HCT116 (cell line): ENCODE results near the gene SEPTIN12. TPM values are rescaled to one million over a fixed set of nuclear protein-coding genes. Genes with fewer than 3 reads are reported as not detected.

Experiments
- ATAC-seq: fragments of 200-7000 bp; cut with Tn5 transposase; 2 replicates; pipeline ENCODE4 v1.9.1; 2020; ENCODE audit warnings: mild to moderate bottlenecking, moderate library complexity
- BruUV-seq: library from RNA; stranded (reverse); fragments of 400-500 nt; replicated peaks from 2 replicates; lab custom pipeline; 2021; lab: Mats Ljungman, UMichigan
- CTCF ChIA-PET: fragments of 300-600 bp; sonication (Branson Sonifier 250); formaldehyde crosslinking; loops from one replicate; lab custom pipeline; 2021; ENCODE audit warnings: antibody characterized with exemption; lab: Charles Lee
- POLR2A ChIA-PET: fragments of 300-600, 350-600 bp; sonication (Branson Sonifier 250); formaldehyde crosslinking; loops from one replicate; lab custom pipeline; 2021; ENCODE audit warnings: antibody characterized with exemption; lab: Charles Lee
- RAD21 ChIA-PET, 2 experiments: fragments of 300-600 bp; sonication (Branson Sonifier 250); formaldehyde crosslinking; loops; one replicate each; lab custom pipeline; 2023; ENCODE audit warnings: low total read pairs in 2 of 2; ENCODE audit not compliant: uncharacterized antibody in 2 of 2, unreplicated experiment in 2 of 2, low non-redundant PET in 1 of 2; lab: Charles Lee
- DNase-seq: peaks from one replicate; pipeline ENCODE4 v3.0.0-alpha.2; 2010; ENCODE audit warnings: low read depth, low spot score
- H2AFZ ChIP-seq: fragments of 200-600 bp; shearing (Covaris generic), sonication (generic); 2 replicates; pipeline ENCODE4 v1.6.1; 2017; ENCODE audit warnings: low read depth, mixed run types, mixed read lengths, antibody characterized with exemption, low read length; ENCODE audit not compliant: poor library complexity, severe bottlenecking
- H3K27ac ChIP-seq: 2 replicates; pipeline ENCODE4 v1.5.1; 2012; ENCODE audit warnings: low read depth, low read length
- H3K27me3 ChIP-seq: fragments of 200-600 bp; sonication (generic); 2 replicates; pipeline ENCODE4 v1.6.1; 2016; ENCODE audit warnings: mixed run types, low read length, mixed read lengths; ENCODE audit not compliant: insufficient read depth
- H3K36me3 ChIP-seq, 2 experiments: fragments of 200-500 bp in 1 of 2; fragments of 200-600 bp in 1 of 2; sonication (Bioruptor generic) in 1 of 2; sonication (generic) in 1 of 2; 2 replicates each; pipeline versions ENCODE4 v1.5.1 to v1.6.1; 2014 to 2016; ENCODE audit warnings: low read length in 2 of 2, inconsistent platforms in 1 of 2, mixed read lengths in 1 of 2, mixed run types in 1 of 2; ENCODE audit not compliant: insufficient read depth in 2 of 2, control insufficient read depth in 1 of 2
- H3K4me1 ChIP-seq, 2 experiments: fragments of 200-600 bp in 1 of 2; sonication (generic) in 1 of 2; 2 replicates each; pipeline versions ENCODE4 v1.5.1 to v1.6.1; 2012 to 2017; ENCODE audit warnings: low read length in 2 of 2, inconsistent platforms in 1 of 2, mild to moderate bottlenecking in 1 of 2, mixed read lengths in 1 of 2, mixed run types in 1 of 2, moderate library complexity in 1 of 2; ENCODE audit not compliant: insufficient read depth in 2 of 2, control insufficient read depth in 1 of 2
- H3K4me2 ChIP-seq: fragments of 200-600 bp; sonication (generic); 2 replicates; pipeline ENCODE4 v1.6.1; 2017; ENCODE audit warnings: mixed run types, low read length, mixed read lengths
- H3K4me3 ChIP-seq, 2 experiments: fragments of 200-600 bp in 1 of 2; sonication (generic) in 1 of 2; replicated peaks in 1 of 2; 2 replicates each; pipeline ENCODE4 v1.5.1; 2011 to 2016; ENCODE audit warnings: low read length in 2 of 2, control low read depth in 1 of 2, low read depth in 1 of 2, mild to moderate bottlenecking in 1 of 2, mixed read lengths in 1 of 2, mixed run types in 1 of 2
- H3K79me2 ChIP-seq: fragments of 200-600 bp; sonication (generic); 2 replicates; pipeline ENCODE4 v1.6.1; 2017; ENCODE audit warnings: mild to moderate bottlenecking, mixed run types, low read length, moderate library complexity, mixed read lengths; ENCODE audit not compliant: insufficient read depth
- H3K9ac ChIP-seq: fragments of 200-600 bp; sonication (generic); 2 replicates; pipeline ENCODE4 v1.6.1; 2016; ENCODE audit warnings: low read length, mixed read lengths
- H3K9me2 ChIP-seq: fragments of 200-600 bp; sonication (generic), shearing (Covaris generic); 2 replicates; pipeline ENCODE4 v1.6.1; 2017; ENCODE audit warnings: mixed run types, mild to moderate bottlenecking, moderate library complexity; ENCODE audit not compliant: insufficient read depth
- H3K9me3 ChIP-seq, 2 experiments: fragments of 200-500 bp in 1 of 2; fragments of 200-600 bp in 1 of 2; sonication (Bioruptor generic) in 1 of 2; sonication (generic) in 1 of 2; 2 replicates each; pipeline ENCODE4 v1.6.1; 2014 to 2017; ENCODE audit warnings: low read length in 2 of 2, mixed read lengths in 2 of 2, inconsistent platforms in 1 of 2, low read depth in 1 of 2, mild to moderate bottlenecking in 1 of 2, mixed run types in 1 of 2, moderate library complexity in 1 of 2; ENCODE audit not compliant: control insufficient read depth in 1 of 2, insufficient read depth in 1 of 2
- H4K20me1 ChIP-seq: fragments of 200-600 bp; sonication (generic), shearing (Covaris generic); 2 replicates; pipeline ENCODE4 v1.6.1; 2017; ENCODE audit warnings: mixed run types, mild to moderate bottlenecking, moderate library complexity; ENCODE audit not compliant: insufficient read depth
- CEBPB ChIP-seq: IDR thresholded peaks from 2 replicates; pipeline ENCODE4 v1.6.1; 2012; ENCODE audit warnings: low read depth
- EGR1 ChIP-seq: IDR thresholded peaks from 2 replicates; pipeline ENCODE4 v1.6.1; 2012; ENCODE audit warnings: low read depth
- EZH2phosphoT487 ChIP-seq: fragments of 200-600 bp; IDR thresholded peaks from 2 replicates; pipeline ENCODE4 v1.6.1; 2018; ENCODE audit warnings: antibody characterized with exemption, borderline replicate concordance
- FOSL1 ChIP-seq: IDR thresholded peaks from 2 replicates; pipeline ENCODE4 v1.6.1; 2012; ENCODE audit warnings: low read depth
- JUND ChIP-seq: IDR thresholded peaks from 2 replicates; pipeline ENCODE4 v1.6.1; 2012
- POLR2A ChIP-seq: IDR thresholded peaks from 2 replicates; pipeline ENCODE4 v1.7.0; 2011; ENCODE audit warnings: borderline replicate concordance; ENCODE audit not compliant: insufficient read depth, insufficient read length; ENCODE audit errors: extremely low read depth
- POLR2AphosphoS5 ChIP-seq: IDR thresholded peaks from 2 replicates; pipeline ENCODE4 v1.6.1; 2011; ENCODE audit warnings: mild to moderate bottlenecking, low read depth, low read length, moderate library complexity
- RAD21 ChIP-seq: IDR thresholded peaks from 2 replicates; pipeline ENCODE4 v1.6.1; 2012; ENCODE audit warnings: low read depth, mild to moderate bottlenecking
- REST ChIP-seq: IDR thresholded peaks from 2 replicates; pipeline ENCODE4 v1.6.1; 2012; ENCODE audit warnings: low read depth
- SP1 ChIP-seq: IDR thresholded peaks from 2 replicates; pipeline ENCODE4 v1.6.1; 2012; ENCODE audit warnings: low read depth
- SRF ChIP-seq: IDR thresholded peaks from 2 replicates; pipeline ENCODE4 v1.6.1; 2012; ENCODE audit warnings: low read depth
- TCF7L2 ChIP-seq: IDR thresholded peaks from 2 replicates; pipeline ENCODE4 v1.7.0; 2011; ENCODE audit warnings: borderline replicate concordance, inconsistent platforms; ENCODE audit not compliant: insufficient read depth, insufficient read length; ENCODE audit errors: extremely low read depth
- ZNF274 ChIP-seq: fragments of 200-500 bp; sonication (Bioruptor generic); IDR thresholded peaks from 2 replicates; pipeline ENCODE4 v1.6.1; 2014; ENCODE audit warnings: mild to moderate bottlenecking, low read depth, low read length, inconsistent platforms
- intact Hi-C: fragments of 100-400 bp; cut with micrococcal nuclease; formaldehyde crosslinking; loops from 2 replicates; pipeline ENCODE4 v1.10.0; 2022
- total RNA-seq: library from RNA; stranded (reverse); gene quantifications from one replicate; pipeline ENCODE4 v1.2.1, GENCODE V29; 2021; ENCODE audit not compliant: unreplicated experiment
- TF ChIP-seq, protein P1 (sequence below): IDR thresholded peaks from 2 replicates; pipeline ENCODE4 v1.6.1; 2012
- TF ChIP-seq, protein P2 (sequence below), 3 experiments: fragments of 200-600 bp in 1 of 3; sonication (generic) in 1 of 3; IDR thresholded peaks in 2 of 3; conservative IDR thresholded peaks in 1 of 3; 2 replicates each; pipeline ENCODE4 v1.5.1; 2012 to 2017; ENCODE audit warnings: low read depth in 2 of 3, low read length in 2 of 3, antibody characterized with exemption in 1 of 3, borderline replicate concordance in 1 of 3, control low read depth in 1 of 3, mild to moderate bottlenecking in 1 of 3, mixed read lengths in 1 of 3, mixed run types in 1 of 3, moderate library complexity in 1 of 3; ENCODE audit not compliant: insufficient read depth in 1 of 3

Gene SEPTIN12
- total RNA-seq, 1 experiment from 2014 or later, result not detected

- no peaks in the 10 kb centered on the region for H4K20me1 ChIP-seq
- BruUV-seq, result no TSS peak
- no peak for TF ChIP-seq EZH2phosphoT487
- H3K4me1 ChIP-seq, result no peaks in the 10 kb centered on the region
- no peaks in the 10 kb centered on the region for H3K27me3 ChIP-seq
- no peak overlapping the region for H3K27ac ChIP-seq
- ChIA-PET RAD21 (no interaction called here), CTCF (no interaction called here), POLR2A (no interaction called here)
- peaks cover 0 to 4% of the 10 kb centered on the region in 2 experiments; a peak in 1 of 4 replicates for H3K9me3 ChIP-seq
- peaks cover 4% of the 10 kb centered on the region; the same call in 1 of the 2 replicates for H3K79me2 ChIP-seq
- intact Hi-C loops, result no loop called here
- DNase-seq (no peak), ATAC-seq (no peak)
- H3K4me3 ChIP-seq, result no peak overlapping the region
- H2AFZ ChIP-seq, result no peak overlapping the region
- no peaks in the 10 kb centered on the region for H3K9me2 ChIP-seq
- no peak overlapping the region for H3K4me2 ChIP-seq
- H3K9ac ChIP-seq, result no peak overlapping the region
- H3K36me3 ChIP-seq, result peaks cover 12% of the 10 kb centered on the region in 2 experiments; a peak in 3 of 4 replicates
These were observed 34.9 kb downstream of the SEPTIN12 start for GRCh38 chr16:4753227-4753626.

GRCh38 chr16:4752351-4753100 lies 35.6 kb downstream of the SEPTIN12 start:
- Histone ChIP-seq H3K4me1 (no peaks in the 10 kb centered on the region), H4K20me1 (no peaks in the 10 kb centered on the region), H3K9ac (no peak overlapping the region), H3K36me3 (peaks cover 12% of the 10 kb centered on the region in 2 experiments; a peak in 3 of 4 replicates), H3K9me3 (peaks cover 0 to 4% of the 10 kb centered on the region in 2 experiments; a peak in 1 of 4 replicates), H3K4me2 (no peak overlapping the region), H3K27me3 (no peaks in the 10 kb centered on the region), H3K79me2 (peaks cover 4% of the 10 kb centered on the region; the same call in 1 of the 2 replicates), H2AFZ (no peak overlapping the region), H3K4me3 (no peak overlapping the region), H3K9me2 (no peaks in the 10 kb centered on the region), H3K27ac (no peak overlapping the region)
- DNase-seq (no peak), ATAC-seq (no peak)
- BruUV-seq, result no TSS peak
- POLR2A ChIA-PET, result no interaction called here
- CTCF ChIA-PET, result no interaction called here
- RAD21 ChIA-PET, result no interaction called here
- intact Hi-C loops, result no loop called here
- TF ChIP-seq SP1 (no peak), POLR2AphosphoS5 (no peak), POLR2A (no peak), CEBPB (no peak), SRF (no peak), JUND (no peak), EGR1 (no peak), FOSL1 (no peak), ZNF274 (no peak), REST (no peak), TCF7L2 (no peak), RAD21 (no peak)
- TF ChIP-seq, protein P1, sequence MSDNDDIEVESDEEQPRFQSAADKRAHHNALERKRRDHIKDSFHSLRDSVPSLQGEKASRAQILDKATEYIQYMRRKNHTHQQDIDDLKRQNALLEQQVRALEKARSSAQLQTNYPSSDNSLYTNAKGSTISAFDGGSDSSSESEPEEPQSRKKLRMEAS, result no peak
- TF ChIP-seq, protein P2, sequence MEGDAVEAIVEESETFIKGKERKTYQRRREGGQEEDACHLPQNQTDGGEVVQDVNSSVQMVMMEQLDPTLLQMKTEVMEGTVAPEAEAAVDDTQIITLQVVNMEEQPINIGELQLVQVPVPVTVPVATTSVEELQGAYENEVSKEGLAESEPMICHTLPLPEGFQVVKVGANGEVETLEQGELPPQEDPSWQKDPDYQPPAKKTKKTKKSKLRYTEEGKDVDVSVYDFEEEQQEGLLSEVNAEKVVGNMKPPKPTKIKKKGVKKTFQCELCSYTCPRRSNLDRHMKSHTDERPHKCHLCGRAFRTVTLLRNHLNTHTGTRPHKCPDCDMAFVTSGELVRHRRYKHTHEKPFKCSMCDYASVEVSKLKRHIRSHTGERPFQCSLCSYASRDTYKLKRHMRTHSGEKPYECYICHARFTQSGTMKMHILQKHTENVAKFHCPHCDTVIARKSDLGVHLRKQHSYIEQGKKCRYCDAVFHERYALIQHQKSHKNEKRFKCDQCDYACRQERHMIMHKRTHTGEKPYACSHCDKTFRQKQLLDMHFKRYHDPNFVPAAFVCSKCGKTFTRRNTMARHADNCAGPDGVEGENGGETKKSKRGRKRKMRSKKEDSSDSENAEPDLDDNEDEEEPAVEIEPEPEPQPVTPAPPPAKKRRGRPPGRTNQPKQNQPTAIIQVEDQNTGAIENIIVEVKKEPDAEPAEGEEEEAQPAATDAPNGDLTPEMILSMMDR (IDR thresholded peaks at IDR 0.05 in 2 of 3, conservative IDR thresholded peaks at IDR 0.05 in 1 of 3; ENCODE audit: borderline replicate concordance in 1 of 3, insufficient read depth in 1 of 3, low read depth in 2 of 3, low read length in 2 of 3), result no peak
